HPDE6-E6E7 (cell line): ENCODE data around the gene ENOX1.

Experiments used
- DNase-seq: peaks from one replicate; pipeline ENCODE4 v3.0.0; 2011; ENCODE audit warnings: missing footprints; ENCODE audit errors: extremely low spot score

ENOX1 gene

GRCh38 chr13:43388282-43389034, 398.3 kb downstream of the ENOX1 start:
- DNase-seq = peak; percentile 44

GRCh38 chr13:43387880-43388279, 398.9 kb downstream of the ENOX1 start:
- DNase-seq = no peak

GRCh38 chr13:43383498-43384165, 403.1 kb downstream of the ENOX1 start:
- DNase-seq = no peak

- no peak for DNase-seq
Observed at GRCh38 chr13:43379738-43380137, 407.0 kb downstream of the ENOX1 start.

GRCh38 chr13:43377973-43378372, 408.8 kb downstream of the ENOX1 start:
- DNase-seq = no peak

GRCh38 chr13:43377149-43377548, 409.6 kb downstream of the ENOX1 start:
- no peak for DNase-seq

GRCh38 chr13:43376596-43376995, 410.2 kb downstream of the ENOX1 start:
- no peak for DNase-seq

GRCh38 chr13:43375797-43376465, 410.8 kb downstream of the ENOX1 start:
- DNase-seq = no peak

- DNase-seq = no peak
Observed at GRCh38 chr13:43374621-43375020, 412.2 kb downstream of the ENOX1 start.

- no peak for DNase-seq
Observed at GRCh38 chr13:43373400-43373799, 413.4 kb downstream of the ENOX1 start.

- no peak for DNase-seq
Observed at GRCh38 chr13:43370842-43371241, 415.9 kb downstream of the ENOX1 start.

- no peak for DNase-seq
Observed at GRCh38 chr13:43369319-43369718, 417.5 kb downstream of the ENOX1 start.

GRCh38 chr13:43368003-43368402, 418.8 kb downstream of the ENOX1 start:
- DNase-seq = no peak

- no peak for DNase-seq
Observed at GRCh38 chr13:43365039-43365344, 421.8 kb downstream of the ENOX1 start.

GRCh38 chr13:43364210-43365038, 422.3 kb downstream of the ENOX1 start:
- no peak for DNase-seq

GRCh38 chr13:43363156-43363953, 423.4 kb downstream of the ENOX1 start:
- DNase-seq = no peak

GRCh38 chr13:43362556-43362955, 424.2 kb downstream of the ENOX1 start:
- DNase-seq = no peak

GRCh38 chr13:43360892-43361610, 425.7 kb downstream of the ENOX1 start:
- no peak for DNase-seq

- no peak for DNase-seq
Observed at GRCh38 chr13:43360171-43360570, 426.6 kb downstream of the ENOX1 start.

- DNase-seq = no peak
Observed at GRCh38 chr13:43359536-43359935, 427.2 kb downstream of the ENOX1 start.

GRCh38 chr13:43357564-43357963, 429.2 kb downstream of the ENOX1 start:
- DNase-seq = no peak
